LHCN-M2 (cell line): ENCODE results near the gene THADA. TPM values are rescaled to one million over a fixed set of nuclear protein-coding genes. Genes with fewer than 3 reads are reported as not detected.
"Not testable (repeated sequence)": the region's sequence is repeated elsewhere in the genome, so short reads cannot be mapped to it uniquely, and the experiment has no call there.

Experiments used
- DNase-seq: peaks from one replicate; pipeline ENCODE4 v3.0.0-alpha.2; 2012; ENCODE audit warnings: low read depth
- total RNA-seq: library from RNA; depleted of rRNA; stranded (reverse); fragments of >200 nt; gene quantifications from 2 replicates; pipeline ENCODE4 v1.2.3, GENCODE V29; 2014

THADA gene
- total RNA-seq, 1 experiment from 2014 or later = 20.2 TPM

DNA sequence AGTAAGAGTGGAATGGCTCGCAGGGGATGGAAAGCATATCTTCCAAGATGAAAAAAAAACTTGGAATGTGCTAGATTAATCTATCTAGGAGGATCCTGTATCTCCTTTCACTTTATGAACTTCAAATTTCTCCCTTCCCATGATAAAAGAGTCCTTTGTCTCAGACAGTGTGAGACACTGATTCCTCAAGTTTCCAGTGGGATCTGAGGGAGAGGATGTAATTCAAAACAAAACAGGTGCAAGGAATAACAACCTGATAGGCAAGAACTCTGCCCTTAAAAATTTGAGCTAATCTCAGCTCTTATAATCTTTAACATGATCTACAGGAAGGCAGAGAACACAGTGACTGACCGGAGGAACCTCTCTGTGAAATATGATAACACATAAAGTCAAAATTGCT, 207.5 kb downstream of the THADA start:
- peak; percentile 33 for DNase-seq

DNA sequence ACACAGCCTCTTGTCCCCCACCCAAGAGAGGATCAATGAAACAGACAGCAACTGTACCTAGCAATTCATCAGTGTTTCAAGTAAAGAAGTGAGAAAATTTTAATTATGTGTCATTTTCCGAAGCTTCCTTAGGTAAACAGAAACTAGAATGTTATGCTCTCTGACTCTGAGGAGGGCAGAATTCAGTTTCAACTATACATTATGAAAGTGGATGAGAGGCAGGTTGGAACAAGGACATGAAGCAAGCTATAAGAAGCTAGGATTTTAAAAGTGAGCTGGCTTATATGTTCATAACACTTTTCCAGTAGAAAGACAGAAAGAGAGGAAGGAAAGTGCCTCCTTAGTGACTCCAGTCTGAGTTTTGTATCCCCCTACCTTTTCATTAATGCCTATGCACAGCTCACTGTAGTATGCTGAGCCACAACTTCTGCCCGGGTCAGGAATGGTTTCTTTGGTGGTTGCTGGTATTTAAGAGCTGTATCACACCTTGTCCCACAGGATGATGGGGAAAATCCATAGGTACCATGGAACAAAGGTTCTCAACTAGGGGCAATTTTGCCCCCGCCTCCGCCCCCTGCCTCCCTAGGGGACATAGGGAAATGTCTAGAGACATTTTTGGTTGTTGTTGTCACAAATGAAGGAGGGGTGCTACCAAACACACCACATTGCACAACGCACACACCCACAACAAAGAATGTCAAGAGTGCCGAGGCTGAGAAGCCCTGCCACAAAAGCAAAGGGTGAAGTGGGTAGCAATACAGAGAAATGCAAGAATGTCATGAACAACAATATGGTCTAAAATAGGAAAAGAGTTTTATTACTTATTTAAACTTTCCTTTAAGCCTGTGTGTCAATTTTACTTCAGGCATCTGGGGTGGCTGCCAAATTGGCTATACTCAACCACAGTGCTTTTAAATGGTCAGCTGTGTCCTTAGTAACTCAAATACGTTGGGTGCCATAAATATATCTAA, 208.5 kb downstream of the THADA start:
- peak; percentile 51 for DNase-seq

DNA sequence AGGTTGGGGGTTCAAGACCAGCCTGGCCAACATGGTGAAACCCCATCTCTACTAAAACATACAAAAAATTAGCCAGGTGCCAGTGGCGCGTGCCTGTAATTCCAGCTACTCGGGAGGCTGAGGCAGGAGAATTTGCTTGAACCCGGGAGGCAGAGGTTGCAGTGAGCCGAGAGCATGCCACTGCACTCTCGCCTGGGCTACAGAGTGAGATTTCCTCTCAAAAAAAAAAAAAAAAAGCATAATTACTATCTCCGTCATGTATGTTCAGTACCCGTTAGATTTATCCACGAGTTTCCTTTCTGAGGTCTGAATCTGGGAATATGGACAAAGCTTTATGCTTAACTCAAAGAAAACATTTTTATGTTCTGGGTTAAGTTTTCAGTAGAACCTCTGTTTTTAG, 209.2 kb downstream of the THADA start:
- DNase-seq = not testable (repeated sequence)

DNA sequence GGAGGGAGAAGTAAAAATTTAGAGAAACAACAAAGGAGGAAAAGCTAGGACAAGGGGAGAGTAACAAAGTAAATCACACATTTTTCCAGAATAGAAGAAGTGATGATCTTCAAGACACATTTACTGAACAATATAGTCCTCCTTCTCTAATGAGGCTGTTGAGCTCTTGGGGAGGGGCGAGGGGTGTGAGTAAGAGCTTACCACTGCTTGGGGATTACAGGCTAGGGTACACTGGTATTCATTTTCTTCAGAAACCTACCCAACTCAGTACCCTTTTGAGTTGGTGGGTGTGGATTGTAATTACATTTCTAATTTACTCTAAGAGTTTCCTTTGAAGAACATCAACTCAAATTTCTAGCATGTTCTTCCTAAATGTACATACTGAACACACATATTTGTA, 211.7 kb downstream of the THADA start:
- DNase-seq = no peak

DNA sequence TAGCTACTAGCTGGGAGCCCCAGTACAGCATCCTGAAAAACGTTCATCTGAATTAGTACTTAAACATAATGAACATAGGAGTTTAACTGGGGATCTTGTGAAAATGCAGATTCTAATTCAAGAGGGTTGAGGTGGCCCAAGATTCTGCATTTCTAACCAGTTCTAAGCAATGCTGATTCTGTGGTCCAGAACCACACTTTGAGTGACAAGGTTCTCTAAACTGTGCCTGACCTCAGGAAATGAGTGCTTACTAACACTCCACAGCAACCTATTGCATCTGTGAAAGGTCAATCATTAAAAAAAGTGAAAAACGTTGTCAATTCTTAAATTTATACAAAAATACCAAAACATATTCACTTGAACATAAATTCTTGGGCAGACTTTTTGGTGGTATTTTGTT, 212.3 kb downstream of the THADA start:
- DNase-seq = no peak

GRCh38 chr2:43379494-43379893, 216.3 kb downstream of the THADA start:
- no peak for DNase-seq

- DNase-seq = no peak
These were observed 218.5 kb downstream of the THADA start for GRCh38 chr2:43377327-43377726.

GRCh38 chr2:43376523-43377198, 219.2 kb downstream of the THADA start:
- DNase-seq = no peak

DNA sequence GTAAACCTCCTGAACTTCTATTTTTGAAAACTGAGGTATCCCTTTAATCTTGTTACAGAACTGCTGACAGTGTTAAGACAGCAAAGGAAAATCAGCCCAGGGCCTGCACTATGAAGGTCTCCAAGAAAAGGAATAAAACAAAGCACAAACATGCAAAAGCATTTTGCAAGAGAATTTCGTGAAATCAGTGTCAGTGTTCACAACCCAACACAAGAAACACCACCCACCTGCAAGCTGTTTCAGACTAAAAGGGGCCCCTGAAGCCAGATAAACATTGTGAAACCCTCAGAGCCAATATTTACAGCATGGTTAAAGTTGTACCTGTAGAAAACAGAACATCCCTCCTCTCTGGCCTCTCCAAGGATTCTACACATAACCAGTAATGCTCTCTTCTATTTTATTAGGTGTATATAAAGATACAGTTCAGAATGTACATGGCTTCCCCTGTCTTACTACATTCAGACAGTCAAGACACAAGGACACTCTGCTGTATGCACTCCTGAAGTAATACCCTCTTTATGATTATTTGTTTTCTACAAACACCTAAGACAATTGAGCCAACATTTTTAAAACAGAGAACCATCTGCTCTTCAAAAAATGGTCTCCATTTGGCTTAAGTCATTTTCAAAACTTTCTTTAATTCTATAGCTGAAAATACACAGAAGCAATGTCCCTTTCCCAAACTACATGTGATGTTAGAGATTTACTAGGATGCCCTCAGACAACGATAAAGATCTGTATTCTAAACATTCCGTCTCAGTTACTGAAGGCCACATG, 219.9 kb downstream of the THADA start:
- no peak for DNase-seq

DNA sequence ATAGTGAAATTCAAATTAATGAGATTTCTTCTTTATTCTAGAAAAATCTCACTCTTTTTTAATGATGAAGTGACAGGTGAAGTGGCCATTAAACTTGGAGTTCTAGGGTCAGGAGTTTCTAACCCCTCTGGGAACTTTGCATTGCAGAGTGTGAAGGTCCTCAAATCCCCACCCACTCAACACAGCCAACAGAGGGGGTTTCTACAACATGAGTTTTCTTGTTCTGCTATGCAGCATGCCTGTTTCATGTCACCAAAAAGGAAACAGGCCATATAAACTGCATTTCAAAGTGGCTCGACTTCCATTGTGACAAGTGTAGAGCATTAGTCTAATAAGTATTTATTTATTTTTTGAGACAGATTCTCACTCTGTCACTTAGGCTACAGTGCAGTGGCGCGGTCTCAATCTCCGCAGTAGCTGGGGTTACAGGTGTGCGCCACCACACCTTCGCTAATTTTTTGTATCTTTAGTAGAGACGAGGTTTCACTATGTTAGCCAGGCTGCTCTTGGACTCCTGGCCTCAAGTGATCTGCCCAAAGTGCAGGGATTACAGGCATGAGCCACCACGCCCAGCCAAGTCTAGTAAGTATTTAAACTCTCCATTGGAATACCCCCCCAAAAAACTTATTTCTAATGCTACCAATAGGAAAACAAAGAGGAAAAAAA, 223.3 kb downstream of the THADA start:
- no peak for DNase-seq

DNA sequence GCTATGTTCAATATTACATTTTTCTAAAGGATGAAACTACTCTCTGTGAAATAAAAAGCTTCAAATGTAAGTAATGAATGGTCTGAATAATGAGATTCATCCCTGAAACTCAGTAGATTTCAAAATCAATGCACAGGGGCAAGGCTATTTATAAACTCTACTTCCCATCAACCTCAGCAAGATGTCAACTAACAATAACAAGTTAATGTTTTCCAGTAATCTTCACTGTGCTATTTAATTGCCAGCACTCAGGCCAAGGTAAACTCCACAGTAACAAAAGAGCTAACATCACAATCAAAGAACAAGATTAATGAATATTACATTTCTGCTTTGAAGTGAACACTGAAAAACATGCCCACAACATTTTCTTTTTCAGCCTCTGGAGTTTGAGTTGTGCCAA, 225.1 kb downstream of the THADA start:
- DNase-seq = no peak

DNA sequence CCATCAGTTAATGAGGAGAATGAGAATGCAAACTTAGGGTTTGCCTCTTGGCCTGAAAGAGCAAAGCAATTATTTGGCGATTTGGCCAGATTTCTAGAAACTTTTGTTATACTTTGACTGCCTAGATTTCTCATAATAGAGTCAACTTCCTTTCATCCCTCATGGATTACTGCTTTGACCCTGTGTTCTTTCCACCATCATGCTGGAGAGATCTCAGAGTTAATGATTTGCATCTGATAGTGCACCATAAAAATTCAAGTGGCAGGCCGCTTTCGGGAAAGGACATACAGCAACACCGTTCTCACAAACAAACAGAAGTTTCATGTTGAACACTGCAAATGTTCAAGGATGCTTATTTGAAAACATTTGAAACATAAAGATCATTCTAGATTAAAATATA, 225.7 kb downstream of the THADA start:
- no peak for DNase-seq

DNA sequence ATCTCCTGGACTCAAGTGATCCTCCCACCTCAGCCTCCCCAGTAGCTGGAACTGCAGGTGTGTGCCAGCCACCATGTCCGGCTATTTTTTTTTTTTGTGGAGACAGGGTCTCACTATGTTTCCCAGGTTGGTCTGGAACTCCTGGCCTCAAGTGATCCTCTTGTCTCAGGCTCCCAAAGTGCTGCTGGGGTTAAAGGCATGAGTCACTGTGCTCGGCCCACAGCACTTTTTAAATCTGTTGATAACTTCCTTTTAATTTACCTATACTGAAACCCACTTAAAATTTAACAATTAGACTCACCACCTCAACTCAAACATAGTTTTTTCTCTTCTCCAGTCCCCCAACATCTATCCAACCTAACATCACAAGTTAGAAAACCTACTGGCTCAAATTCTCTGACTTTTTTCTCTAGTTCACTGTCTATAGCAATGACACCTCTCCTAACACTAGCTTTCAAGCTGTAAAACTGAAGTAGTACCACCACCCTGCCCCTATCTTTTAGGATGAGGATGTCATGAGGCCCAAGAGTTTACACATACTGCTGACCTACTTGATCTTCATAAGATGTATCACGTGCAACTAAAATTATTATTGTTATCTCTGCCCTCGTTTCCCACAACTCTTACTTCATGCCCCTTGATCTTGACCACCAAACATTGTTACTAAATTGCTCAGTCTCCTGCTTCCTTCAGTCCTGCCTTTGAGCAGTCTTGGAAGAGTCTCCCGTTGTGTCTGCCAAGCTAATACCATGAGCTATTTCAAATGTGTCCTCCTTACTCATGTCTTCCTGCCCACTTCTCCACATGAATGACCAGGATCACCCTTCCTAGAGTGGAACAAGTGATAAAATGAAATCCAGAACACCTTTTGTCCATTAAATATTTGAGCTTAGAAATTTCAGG, 227.1 kb downstream of the THADA start:
- DNase-seq = no peak

GRCh38 chr2:43367012-43367782, 228.6 kb downstream of the THADA start:
- no peak for DNase-seq

DNA sequence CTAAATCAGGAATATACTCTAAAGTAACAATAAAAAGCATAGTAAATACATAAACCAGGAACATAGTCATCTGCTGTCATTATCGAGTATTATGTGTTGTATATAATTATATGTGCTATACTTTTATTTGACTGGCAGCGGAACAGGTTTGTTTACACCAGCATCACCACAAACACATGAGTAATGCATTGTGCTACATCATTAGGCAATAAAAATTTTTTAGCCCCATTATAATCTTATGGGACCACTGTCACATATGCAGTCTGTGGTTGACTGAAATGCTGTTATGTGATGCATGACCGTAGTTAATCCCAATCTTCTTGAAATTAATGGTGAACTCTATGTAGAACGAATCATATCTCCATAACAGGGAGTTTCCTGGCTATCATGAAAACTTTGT, 232.7 kb downstream of the THADA start:
- no peak for DNase-seq

DNA sequence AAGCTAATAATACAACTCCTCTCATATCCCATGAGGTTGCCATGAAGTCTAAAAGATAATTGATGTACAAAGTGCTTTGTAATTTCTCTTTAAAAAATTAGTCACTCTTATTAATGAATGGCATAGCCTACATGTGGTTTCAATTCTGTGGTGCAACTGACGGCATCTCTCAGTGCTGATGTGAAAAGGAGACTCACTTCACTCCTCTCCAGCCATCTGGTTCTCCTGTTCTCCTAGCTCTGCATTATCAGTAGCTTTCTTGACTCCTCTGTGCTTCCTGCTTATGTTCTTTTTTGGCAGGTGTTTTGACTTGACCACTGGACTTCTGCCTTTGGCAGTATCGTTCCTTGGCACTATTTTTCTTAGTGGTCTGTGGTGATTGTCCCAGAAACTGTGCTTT, 234.6 kb downstream of the THADA start:
- DNase-seq = no peak

GRCh38 chr2:43360137-43360536, 235.7 kb downstream of the THADA start:
- DNase-seq = no peak

DNA sequence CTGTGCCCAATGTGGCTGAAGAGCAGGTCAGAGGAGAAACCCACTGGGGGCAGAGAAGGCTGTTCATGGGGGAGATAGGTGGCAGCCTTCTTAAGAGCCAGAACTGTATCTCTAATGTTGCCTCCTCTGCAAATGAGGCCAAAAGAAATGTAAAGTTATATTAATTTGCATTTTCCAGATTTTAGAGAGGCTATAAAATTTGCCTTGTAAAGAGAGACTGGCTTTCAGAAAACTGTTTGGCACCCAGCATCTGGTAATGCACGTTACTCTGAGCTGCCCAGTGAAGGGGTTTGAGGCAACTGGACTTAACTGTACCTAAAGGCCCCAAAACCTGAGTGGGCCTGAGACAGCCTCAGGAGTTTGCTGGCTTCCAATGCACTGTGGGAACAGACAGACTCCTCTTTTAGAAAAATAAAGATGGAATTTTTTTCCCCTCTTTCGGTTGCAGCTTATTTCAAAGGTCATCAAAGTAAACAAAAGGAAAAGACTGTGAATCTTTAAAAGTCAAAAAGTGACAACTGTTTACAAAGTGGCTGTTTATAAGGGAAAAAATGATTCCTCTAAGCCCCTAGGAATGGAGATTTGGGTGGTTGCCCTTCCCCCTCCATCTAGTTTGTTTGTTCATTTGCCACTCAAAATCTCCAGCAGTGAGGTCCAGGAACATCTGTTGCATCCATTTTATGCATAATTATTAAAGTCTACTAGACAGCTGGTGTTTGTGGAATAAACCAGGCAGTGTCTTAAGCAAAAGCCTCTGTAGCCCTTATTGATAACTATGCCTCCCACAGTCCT, 237.2 kb downstream of the THADA start:
- DNase-seq = peak; percentile 69

- DNase-seq = peak; percentile 39
These were observed 239.1 kb downstream of the THADA start for GRCh38 chr2:43356774-43357173.
